ENCODE measurements around the gene SGIP1.
"Not testable (repeated sequence)": the region's sequence is repeated elsewhere in the genome, so short reads cannot be mapped to it uniquely, and the experiment has no call there.

- not testable (repeated sequence) for TF ChIP-seq CTCF (IDR thresholded peaks at IDR 0.05; ENCODE audit: low read length); EZH2 (optimal IDR thresholded peaks at IDR 0.05; ENCODE audit: low read depth, low read length)
Observed at GRCh38 chr1:66795839-66796238, 261.9 kb downstream of the SGIP1 start.
